Smooth muscle cell (in vitro differentiated cells): ENCODE data around the gene ENGASE. TPM values are rescaled to one million over a fixed set of nuclear protein-coding genes. Genes with fewer than 3 reads are reported as not detected.

Experiments
- DNase-seq: peaks from one replicate; lab custom pipeline; 2025; ENCODE audit not compliant: unreplicated experiment; lab: John Stamatoyannopoulos, UW
- H2AFZ ChIP-seq: fragments of 200-600 bp; sonication (generic); 2 replicates; pipeline ENCODE4 v1.6.0; 2016; ENCODE audit warnings: antibody characterized with exemption, low read depth, mild to moderate bottlenecking
- H3F3A ChIP-seq: fragments of 200-600 bp; sonication (generic); 2 replicates; pipeline ENCODE4 v1.6.0; 2017; ENCODE audit warnings: antibody characterized with exemption, low read depth
- H3K27ac ChIP-seq: fragments of 200-600 bp; sonication (generic); 2 replicates; pipeline ENCODE4 v1.5.1; 2016; ENCODE audit warnings: low read depth, mild to moderate bottlenecking
- H3K27me3 ChIP-seq: fragments of 200-600 bp; sonication (generic); 2 replicates; pipeline ENCODE4 v1.6.1; 2016; ENCODE audit warnings: low read depth, mild to moderate bottlenecking
- H3K36me3 ChIP-seq: fragments of 200-600 bp; sonication (generic); 2 replicates; pipeline ENCODE4 v1.5.1; 2016; ENCODE audit warnings: low read depth
- H3K4me1 ChIP-seq: fragments of 200-600 bp; sonication (generic); 2 replicates; pipeline ENCODE4 v1.5.1; 2016; ENCODE audit warnings: low read depth
- H3K4me2 ChIP-seq: fragments of 200-600 bp; sonication (generic); 2 replicates; pipeline ENCODE4 v1.6.0; 2016; ENCODE audit warnings: mild to moderate bottlenecking
- H3K4me3 ChIP-seq: fragments of 200-600 bp; sonication (generic); 2 replicates; pipeline ENCODE4 v1.5.1; 2016; ENCODE audit warnings: mild to moderate bottlenecking
- H3K79me2 ChIP-seq: fragments of 200-600 bp; sonication (generic); 2 replicates; pipeline ENCODE4 v1.6.0; 2016; ENCODE audit warnings: low read depth, mild to moderate bottlenecking
- H3K9ac ChIP-seq: fragments of 200-600 bp; sonication (generic); 2 replicates; pipeline ENCODE4 v1.6.0; 2016; ENCODE audit warnings: low read depth
- H3K9me3 ChIP-seq: fragments of 200-600 bp; sonication (generic); replicated peaks from 2 replicates; pipeline ENCODE4 v1.5.1; 2016; ENCODE audit warnings: low read depth
- H4K20me1 ChIP-seq: fragments of 200-600 bp; sonication (generic); 2 replicates; pipeline ENCODE4 v1.6.0; 2016; ENCODE audit warnings: low read depth
- CTCF ChIP-seq: fragments of 200-600 bp; sonication (generic); IDR thresholded peaks from 2 replicates; pipeline ENCODE4 v1.5.1; 2017; ENCODE audit warnings: borderline replicate concordance, mild to moderate bottlenecking, antibody characterized with exemption; ENCODE audit not compliant: insufficient read depth, poor library complexity, severe bottlenecking
- WGBS: methylation state at CpG from one replicate; pipeline ENCODE4 v1.1.7; 2016; ENCODE audit warnings: low lambda C conversion rate; 5-methylcytosine and 5-hydroxymethylcytosine counted together
- polyA plus RNA-seq: library from polyadenylated mRNA; unstranded; fragments of >200 nt; fragmentation: Nextera tagmentation; extraction: Ambion mirVana; gene quantifications from 2 replicates; pipeline ENCODE4 v1.2.1, GENCODE V29; 2016
- total RNA-seq: library from RNA; depleted of rRNA; stranded (reverse); fragments of >200 nt; gene quantifications from 2 replicates; pipeline ENCODE4 v1.2.3, GENCODE V29; 2014

ENGASE gene
- total and polyA plus RNA-seq, 2 experiments from 2014 or later = 3.8 to 9.6 TPM

- H3F3A ChIP-seq = no peaks in the 10 kb centered on the region
- no peak overlapping the region for H3K27ac ChIP-seq
- H3K36me3 ChIP-seq = no peaks in the 10 kb centered on the region
- H3K9me3 ChIP-seq = no peaks in the 10 kb centered on the region
- no peaks in the 10 kb centered on the region for H4K20me1 ChIP-seq
- WGBS = 92% methylated on average over 11 of the region's 11 CpGs
- no peak for DNase-seq
- no peak overlapping the region for H3K4me3 ChIP-seq
- no peaks in the 10 kb centered on the region for H3K79me2 ChIP-seq
- H2AFZ ChIP-seq = no peak overlapping the region
- H3K27me3 ChIP-seq = no peaks in the 10 kb centered on the region
- H3K4me2 ChIP-seq = no peak overlapping the region
- no peak overlapping the region for H3K9ac ChIP-seq
- H3K4me1 ChIP-seq = peaks cover 6% of the 10 kb centered on the region
- no peak for TF ChIP-seq CTCF
Observed at GRCh38 chr17:79044462-79044861, 30.2 kb upstream of the ENGASE start.

- TF ChIP-seq CTCF = no peak
- Histone ChIP-seq H3K27me3 (no peaks in the 10 kb centered on the region), H3F3A (no peaks in the 10 kb centered on the region), H3K4me1 (peaks cover 6% of the 10 kb centered on the region), H3K36me3 (no peaks in the 10 kb centered on the region), H3K27ac (no peak overlapping the region), H3K4me3 (no peak overlapping the region), H3K9ac (no peak overlapping the region), H3K9me3 (no peaks in the 10 kb centered on the region), H3K4me2 (no peak overlapping the region), H2AFZ (no peak overlapping the region), H3K79me2 (no peaks in the 10 kb centered on the region), H4K20me1 (no peaks in the 10 kb centered on the region)
- no peak for DNase-seq
- WGBS = 77% methylated on average over 15 of the region's 15 CpGs
Observed at GRCh38 chr17:79045001-79045729, 29.5 kb upstream of the ENGASE start.

GRCh38 chr17:79045842-79046196, 28.8 kb upstream of the ENGASE start:
- Histone ChIP-seq H3K79me2 (no peaks in the 10 kb centered on the region), H3K36me3 (no peaks in the 10 kb centered on the region), H3K9me3 (no peaks in the 10 kb centered on the region), H4K20me1 (no peaks in the 10 kb centered on the region), H3K4me2 (no peak overlapping the region), H3K4me1 (peaks cover 6% of the 10 kb centered on the region), H3K27ac (no peak overlapping the region), H2AFZ (no peak overlapping the region), H3K4me3 (no peak overlapping the region), H3F3A (no peaks in the 10 kb centered on the region), H3K9ac (no peak overlapping the region), H3K27me3 (no peaks in the 10 kb centered on the region)
- WGBS = 6% methylated on average over 11 of the region's 11 CpGs
- peak; percentile 24 for DNase-seq
- peak; percentile 93 for TF ChIP-seq CTCF
